ENCODE results near the gene TGIF2LY.
"Not testable (repeated sequence)": the region's sequence is repeated elsewhere in the genome, so short reads cannot be mapped to it uniquely, and the experiment has no call there.

TGIF2LY gene
- 0 reads per million in 3 experiments for total RNA-seq

DNA sequence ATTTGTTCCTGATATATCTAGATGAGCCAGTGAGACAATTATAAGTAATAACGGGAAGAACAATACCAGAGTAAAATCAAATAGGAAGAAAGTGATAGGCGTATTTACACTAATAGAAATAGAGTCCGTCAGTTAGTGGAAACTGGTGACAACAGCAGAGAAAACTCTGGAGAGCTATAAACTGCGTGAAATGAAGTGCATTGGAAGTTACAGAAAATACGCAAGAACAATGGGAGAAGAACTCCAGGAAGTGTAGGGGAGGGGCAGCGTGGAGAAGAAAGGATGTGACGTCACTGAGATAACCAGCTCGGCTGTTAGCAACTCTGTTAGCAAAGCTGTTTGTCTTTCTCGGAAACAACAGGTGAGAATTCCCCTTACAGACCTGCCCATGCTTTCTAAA lies at the start of gene TGIF2LY:
Gene TGIF2LY (plus strand): TSS at position 301 of the 400 bp plus-strand sequence. CDS start 178 bp downstream, outside the sequence.
- DNase-seq, result not testable (repeated sequence)
